ENCODE data around the gene USP47. TPM values are rescaled to one million over a fixed set of nuclear protein-coding genes. Genes with fewer than 3 reads are reported as not detected.

Gene USP47
- total RNA-seq, 3 donors from 2014 or later, result 82.9 to 118 (median 100.0) TPM

- TF ChIP-seq POLR2A (IDR thresholded peaks at IDR 0.05) (no peak), POLR2AphosphoS5 (IDR thresholded peaks at IDR 0.05) (no peak), CTCF (IDR thresholded peaks at IDR 0.05) (no peak)
- intact Hi-C loops (cut with DNase I; ENCODE audit: low total_unique reads), result no loop called here
- Histone ChIP-seq H3K27me3 (no peaks in the 10 kb centered on the region), H3K27ac (no peak overlapping the region), H3K36me3 (no peaks in the 10 kb centered on the region), H3K4me1 (no peaks in the 10 kb centered on the region), H3K9me3 (no peaks in the 10 kb centered on the region), H3K4me3 (no peak overlapping the region)
- no peak for DNase-seq (ENCODE audit: low spot score in 2 of 2)
Measured at GRCh38 chr11:11895672-11896071, 53.9 kb downstream of the USP47 start.

- no peak overlapping the region for H3K27ac ChIP-seq
- no peaks in the 10 kb centered on the region for H3K27me3 ChIP-seq
- intact Hi-C loops (cut with DNase I; ENCODE audit: low total_unique reads), result no loop called here
- H3K9me3 ChIP-seq, result no peaks in the 10 kb centered on the region
- no peak for TF ChIP-seq POLR2A (IDR thresholded peaks at IDR 0.05)
- no peak for TF ChIP-seq POLR2AphosphoS5 (IDR thresholded peaks at IDR 0.05)
- no peak for TF ChIP-seq CTCF (IDR thresholded peaks at IDR 0.05)
- DNase-seq (ENCODE audit: low spot score in 2 of 2), result no peak
- H3K36me3 ChIP-seq, result peaks cover 3% of the 10 kb centered on the region
- no peak overlapping the region for H3K4me3 ChIP-seq
- H3K4me1 ChIP-seq, result no peaks in the 10 kb centered on the region
Measured at GRCh38 chr11:11898648-11899047, 56.9 kb downstream of the USP47 start.

- intact Hi-C loops (cut with DNase I; ENCODE audit: low total_unique reads), result no loop called here
- no peak overlapping the region for H3K4me3 ChIP-seq
- no peaks in the 10 kb centered on the region for H3K27me3 ChIP-seq
- DNase-seq (ENCODE audit: low spot score in 2 of 2), result no peak
- no peaks in the 10 kb centered on the region for H3K9me3 ChIP-seq
- H3K27ac ChIP-seq, result no peak overlapping the region
- no peak for TF ChIP-seq CTCF (IDR thresholded peaks at IDR 0.05)
- TF ChIP-seq POLR2AphosphoS5 (IDR thresholded peaks at IDR 0.05), result no peak
- no peak for TF ChIP-seq POLR2A (IDR thresholded peaks at IDR 0.05)
- no peaks in the 10 kb centered on the region for H3K4me1 ChIP-seq
- H3K36me3 ChIP-seq, result peaks cover 8% of the 10 kb centered on the region
Measured at GRCh38 chr11:11899401-11899800, 57.6 kb downstream of the USP47 start.

- Histone ChIP-seq H3K9me3 (no peaks in the 10 kb centered on the region), H3K27ac (no peak overlapping the region), H3K4me1 (no peaks in the 10 kb centered on the region), H3K27me3 (no peaks in the 10 kb centered on the region), H3K36me3 (peaks cover 8% of the 10 kb centered on the region), H3K4me3 (no peak overlapping the region)
- TF ChIP-seq POLR2A (IDR thresholded peaks at IDR 0.05) (no peak), CTCF (IDR thresholded peaks at IDR 0.05) (no peak), POLR2AphosphoS5 (IDR thresholded peaks at IDR 0.05) (no peak)
- no peak for DNase-seq (ENCODE audit: low spot score in 2 of 2)
- intact Hi-C loops (cut with DNase I; ENCODE audit: low total_unique reads), result no loop called here
Measured at GRCh38 chr11:11901929-11902328, 60.2 kb downstream of the USP47 start.

GRCh38 chr11:11909727-11910126 is 68.0 kb downstream of the USP47 start:
- no peaks in the 10 kb centered on the region for H3K9me3 ChIP-seq
- no peak overlapping the region for H3K27ac ChIP-seq
- no peak for TF ChIP-seq POLR2A (IDR thresholded peaks at IDR 0.05)
- TF ChIP-seq POLR2AphosphoS5 (IDR thresholded peaks at IDR 0.05), result no peak
- TF ChIP-seq CTCF (IDR thresholded peaks at IDR 0.05), result no peak
- intact Hi-C loops (cut with DNase I; ENCODE audit: low total_unique reads), result no loop called here
- H3K27me3 ChIP-seq, result no peaks in the 10 kb centered on the region
- no peak for DNase-seq (ENCODE audit: low spot score in 2 of 2)
- H3K4me3 ChIP-seq, result no peak overlapping the region
- no peaks in the 10 kb centered on the region for H3K36me3 ChIP-seq
- no peaks in the 10 kb centered on the region for H3K4me1 ChIP-seq
